ENCODE measurements around the gene MED27. TPM values are rescaled to one million over a fixed set of nuclear protein-coding genes. Genes with fewer than 3 reads are reported as not detected.

The MED27 gene
- total and polyA plus RNA-seq, 2 of the 4 experiments (the other 2 are of a cell fraction), result 50.2 to 63.4 TPM

DNA sequence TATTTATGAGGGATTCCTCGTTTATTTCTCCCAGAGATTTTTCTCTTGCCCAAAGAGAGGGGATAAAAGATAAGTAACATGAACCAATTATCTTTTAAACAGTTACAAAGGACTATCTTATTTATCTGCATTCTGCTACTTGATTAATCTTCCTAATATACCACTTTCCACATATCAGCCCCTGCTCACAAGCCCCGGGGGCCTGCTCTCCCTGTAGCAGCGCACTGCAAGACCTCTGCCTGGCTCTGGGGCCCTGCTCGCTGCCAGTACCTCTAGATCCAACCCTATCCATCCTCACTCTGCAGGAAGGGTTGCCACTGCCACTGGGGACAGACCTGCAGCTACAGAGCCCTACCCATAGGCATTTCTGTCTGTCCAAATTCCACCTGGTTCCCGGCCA is 75.3 kb downstream of the MED27 start:
- H3K9me3 ChIP-seq (ENCODE audit: control insufficient read depth, insufficient read depth, low read length), result peaks cover 4% of the 10 kb centered on the region
- H3K4me1 ChIP-seq (ENCODE audit: control insufficient read depth, insufficient read depth, low read length), result peaks cover 14% of the 10 kb centered on the region
- POLR2A ChIA-PET (ENCODE audit: unreplicated experiment), result no interaction called here
- H2AK5ac ChIP-seq (ENCODE audit: low read depth, low read length), result peak overlapping the region; percentile 15; the same call in 1 of the 2 replicates
- no peak overlapping the region for H3K9ac ChIP-seq (ENCODE audit: low read depth, low read length)
- H3K36me3 ChIP-seq (ENCODE audit: control insufficient read depth, insufficient read depth, low read length), result no peaks in the 10 kb centered on the region
- no peak overlapping the region for H2BK5ac ChIP-seq (ENCODE audit: low read depth, low read length, poor library complexity, severe bottlenecking)
- no peak overlapping the region for H3K4ac ChIP-seq (ENCODE audit: low read depth, low read length)
- H4K8ac ChIP-seq (ENCODE audit: low read depth in 2 of 2, low read length in 2 of 2), result no peak overlapping the region
- H2BK15ac ChIP-seq (ENCODE audit: low read depth, low read length), result no peak overlapping the region
- H3K18ac ChIP-seq (ENCODE audit: low read depth, low read length), result no peak overlapping the region
- 0 out of 2 replicates have a peak, but pooled peaks cover 9% of the 10 kb centered on the region for H4K20me1 ChIP-seq (ENCODE audit: insufficient read depth, low read length)
- in situ Hi-C loops (cut with MboI; ENCODE audit: low sequenced_read_pairs), result no loop called here
- H3K79me1 ChIP-seq (ENCODE audit: low read depth in 1 of 2, low read length in 2 of 2), result peaks cover 26 to 72% of the 10 kb centered on the region in 2 experiments
- intact Hi-C loops (cut with micrococcal nuclease), result no loop called here
- H4K91ac ChIP-seq (ENCODE audit: insufficient read depth, low read depth, low read length), result no peak overlapping the region; the same call in 1 of the 2 replicates
- H3K4me2 ChIP-seq (ENCODE audit: low read depth, low read length), result no peak overlapping the region
- H3K9me1 ChIP-seq (ENCODE audit: insufficient read depth, low read length), result peaks cover 22% of the 10 kb centered on the region
- H3K27me3 ChIP-seq (ENCODE audit: control insufficient read depth, insufficient read depth, low read length), result no peaks in the 10 kb centered on the region
- no TSS peak for BruUV-seq (replicated peaks)
- H4K5ac ChIP-seq (ENCODE audit: low read depth, low read length), result no peak overlapping the region
- TF ChIP-seq RCOR1 (IDR thresholded peaks at IDR 0.05; ENCODE audit: insufficient replicate concordance, low read length), result no peak
- no peak for TF ChIP-seq FOS (IDR thresholded peaks at IDR 0.05; ENCODE audit: low read depth, low read length)
- no peak for TF ChIP-seq POLR2A (IDR thresholded peaks at IDR 0.05; ENCODE audit: low read depth, low read length)
- no peak for TF ChIP-seq MXI1 (IDR thresholded peaks at IDR 0.05; ENCODE audit: borderline replicate concordance, low read depth, low read length)
- TF ChIP-seq MAFK (IDR thresholded peaks at IDR 0.05; ENCODE audit: low read depth, low read length), result no peak
- TF ChIP-seq CTCF (conservative IDR thresholded peaks at IDR 0.05; ENCODE audit: low read depth, low read length), result no peak
- TF ChIP-seq USF2 (IDR thresholded peaks at IDR 0.05; ENCODE audit: low read depth, low read length), result no peak
- TF ChIP-seq CHD1 (IDR thresholded peaks at IDR 0.05; ENCODE audit: low read depth, low read length), result no peak
- no peak for TF ChIP-seq RAD21 (IDR thresholded peaks at IDR 0.05; ENCODE audit: low read length)
- TF ChIP-seq RFX5 (IDR thresholded peaks at IDR 0.05; ENCODE audit: low read depth, low read length), result no peak
- no peak for TF ChIP-seq MAZ (IDR thresholded peaks at IDR 0.05; ENCODE audit: borderline replicate concordance, low read depth, low read length)
- TF ChIP-seq BHLHE40 (IDR thresholded peaks at IDR 0.05; ENCODE audit: low read depth, low read length), result no peak
- TF ChIP-seq, protein P1, sequence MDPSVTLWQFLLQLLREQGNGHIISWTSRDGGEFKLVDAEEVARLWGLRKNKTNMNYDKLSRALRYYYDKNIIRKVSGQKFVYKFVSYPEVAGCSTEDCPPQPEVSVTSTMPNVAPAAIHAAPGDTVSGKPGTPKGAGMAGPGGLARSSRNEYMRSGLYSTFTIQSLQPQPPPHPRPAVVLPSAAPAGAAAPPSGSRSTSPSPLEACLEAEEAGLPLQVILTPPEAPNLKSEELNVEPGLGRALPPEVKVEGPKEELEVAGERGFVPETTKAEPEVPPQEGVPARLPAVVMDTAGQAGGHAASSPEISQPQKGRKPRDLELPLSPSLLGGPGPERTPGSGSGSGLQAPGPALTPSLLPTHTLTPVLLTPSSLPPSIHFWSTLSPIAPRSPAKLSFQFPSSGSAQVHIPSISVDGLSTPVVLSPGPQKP (IDR thresholded peaks at IDR 0.05; ENCODE audit: borderline replicate concordance, low read depth, low read length), result no peak
- TF ChIP-seq NFE2L2 (IDR thresholded peaks at IDR 0.05; ENCODE audit: low read depth, low read length), result no peak
- no peak for TF ChIP-seq SMC3 (IDR thresholded peaks at IDR 0.05; ENCODE audit: low read depth, low read length)
- no peak for TF ChIP-seq CEBPB (IDR thresholded peaks at IDR 0.05; ENCODE audit: low read depth, low read length)
- H3K56ac ChIP-seq (ENCODE audit: extremely low read depth, insufficient read depth, low read length), result no peak overlapping the region
- DNase-seq (no peak), ATAC-seq (ENCODE audit: low read depth) (no peak)
- no peak overlapping the region for H3K14ac ChIP-seq (replicated peaks; ENCODE audit: low read depth, low read length)
- CTCF ChIA-PET, result no interaction called here
- WGBS, 2 experiments (ENCODE audit: extremely low coverage in 2 of 2, insufficient read length in 1 of 2), result 100% methylated on average over 1 of the region's 5 CpGs; no CpG with 5 or more reads in 1 of the 2 experiments
- H3K27ac ChIP-seq (ENCODE audit: insufficient read depth, low read length), result no peak overlapping the region
- H3K4me3 ChIP-seq (ENCODE audit: insufficient read depth, low read depth, low read length), result no peak overlapping the region
- H2BK120ac ChIP-seq (ENCODE audit: low read depth, low read length), result no peak overlapping the region
- no peak overlapping the region for H3K23ac ChIP-seq (ENCODE audit: low read depth, low read length)
- dilution Hi-C loops (cut with HindIII; ENCODE audit: low sequenced_read_pairs, unreplicated experiment), result no loop called here
- no peak overlapping the region for H2AK9ac ChIP-seq (replicated peaks; ENCODE audit: low read depth, low read length, poor library complexity)
- no peak overlapping the region for H2BK20ac ChIP-seq (ENCODE audit: low read depth, low read length)
- H2AFZ ChIP-seq (replicated peaks; ENCODE audit: low read length, poor library complexity), result no peak overlapping the region
